ENCODE measurements around the gene SQOR.

Gene SQOR

GRCh38 chr15:45669422-45669821, 34.6 kb downstream of the SQOR start:
- no peak for TF ChIP-seq YY1 (IDR thresholded peaks at IDR 0.05; ENCODE audit: low read depth)
- no peak for TF ChIP-seq NFIC (IDR thresholded peaks at IDR 0.05)
- TF ChIP-seq REST (IDR thresholded peaks at IDR 0.05; ENCODE audit: low read depth), result no peak
- TF ChIP-seq EP300 (IDR thresholded peaks at IDR 0.05; ENCODE audit: borderline replicate concordance), result no peak
- TF ChIP-seq TAF1 (IDR thresholded peaks at IDR 0.05; ENCODE audit: low read depth), result no peak

- TF ChIP-seq EP300 (IDR thresholded peaks at IDR 0.05; ENCODE audit: borderline replicate concordance) (no peak), REST (IDR thresholded peaks at IDR 0.05; ENCODE audit: low read depth) (no peak), CREB1 (IDR thresholded peaks at IDR 0.05; ENCODE audit: low read depth) (no peak), MAX (IDR thresholded peaks at IDR 0.05) (no peak), EGR1 (IDR thresholded peaks at IDR 0.05) (no peak), TCF12 (IDR thresholded peaks at IDR 0.05; ENCODE audit: low read depth) (no peak), TAF1 (IDR thresholded peaks at IDR 0.05; ENCODE audit: low read depth) (no peak), NFIC (IDR thresholded peaks at IDR 0.05) (no peak), ZBTB7A (IDR thresholded peaks at IDR 0.05; ENCODE audit: low read depth) (no peak), USF1 (IDR thresholded peaks at IDR 0.05) (no peak), FOXM1 (IDR thresholded peaks at IDR 0.05; ENCODE audit: borderline replicate concordance, low read depth) (no peak), TEAD4 (IDR thresholded peaks at IDR 0.05) (no peak), CEBPB (IDR thresholded peaks at IDR 0.05) (no peak), RAD21 (IDR thresholded peaks at IDR 0.05; ENCODE audit: low read depth) (no peak), YY1 (IDR thresholded peaks at IDR 0.05; ENCODE audit: low read depth) (no peak)
These were observed 35.3 kb downstream of the SQOR start for GRCh38 chr15:45670091-45670490.

- no peak for TF ChIP-seq NFIC (IDR thresholded peaks at IDR 0.05)
- no peak for TF ChIP-seq USF1 (IDR thresholded peaks at IDR 0.05)
- TF ChIP-seq TEAD4 (IDR thresholded peaks at IDR 0.05), result no peak
- TF ChIP-seq FOXM1 (IDR thresholded peaks at IDR 0.05; ENCODE audit: borderline replicate concordance, low read depth), result no peak
- TF ChIP-seq MAX (IDR thresholded peaks at IDR 0.05), result no peak
- TF ChIP-seq RAD21 (IDR thresholded peaks at IDR 0.05; ENCODE audit: low read depth), result no peak
- TF ChIP-seq YY1 (IDR thresholded peaks at IDR 0.05; ENCODE audit: low read depth), result no peak
- no peak for TF ChIP-seq TCF12 (IDR thresholded peaks at IDR 0.05; ENCODE audit: low read depth)
- no peak for TF ChIP-seq TAF1 (IDR thresholded peaks at IDR 0.05; ENCODE audit: low read depth)
- TF ChIP-seq EGR1 (IDR thresholded peaks at IDR 0.05), result no peak
- TF ChIP-seq CREB1 (IDR thresholded peaks at IDR 0.05; ENCODE audit: low read depth), result no peak
- no peak for TF ChIP-seq EP300 (IDR thresholded peaks at IDR 0.05; ENCODE audit: borderline replicate concordance)
- TF ChIP-seq REST (IDR thresholded peaks at IDR 0.05; ENCODE audit: low read depth), result no peak
- TF ChIP-seq ZBTB7A (IDR thresholded peaks at IDR 0.05; ENCODE audit: low read depth), result no peak
- TF ChIP-seq CEBPB (IDR thresholded peaks at IDR 0.05), result no peak
These were observed 35.7 kb downstream of the SQOR start for GRCh38 chr15:45670511-45670910.

- no peak for TF ChIP-seq CREB1 (IDR thresholded peaks at IDR 0.05; ENCODE audit: low read depth)
- no peak for TF ChIP-seq MAX (IDR thresholded peaks at IDR 0.05)
- no peak for TF ChIP-seq ZBTB7A (IDR thresholded peaks at IDR 0.05; ENCODE audit: low read depth)
- TF ChIP-seq YY1 (IDR thresholded peaks at IDR 0.05; ENCODE audit: low read depth), result no peak
- no peak for TF ChIP-seq FOXM1 (IDR thresholded peaks at IDR 0.05; ENCODE audit: borderline replicate concordance, low read depth)
- TF ChIP-seq EGR1 (IDR thresholded peaks at IDR 0.05), result no peak
- TF ChIP-seq TCF12 (IDR thresholded peaks at IDR 0.05; ENCODE audit: low read depth), result no peak
- TF ChIP-seq TAF1 (IDR thresholded peaks at IDR 0.05; ENCODE audit: low read depth), result no peak
- no peak for TF ChIP-seq TEAD4 (IDR thresholded peaks at IDR 0.05)
- no peak for TF ChIP-seq USF1 (IDR thresholded peaks at IDR 0.05)
These were observed 39.8 kb downstream of the SQOR start for GRCh38 chr15:45674677-45675076.

Data from Ishikawa (cell line).